Activated CD4-positive, CD25-positive, alpha-beta regulatory T cell (primary cell): ENCODE measurements around the gene PFKFB2.
A peak's percentile ranks its signal among the peaks of the same experiment; 100 is the strongest.

Experiments used
- DNase-seq, 4 experiments: peaks; one replicate each; lab custom pipeline; 2025; lab: John Stamatoyannopoulos, UW

The PFKFB2 gene

GRCh38 chr1:207052911-207053769 lies at the start of gene PFKFB2:
Gene PFKFB2, plus strand, starts transcription at chr1:207053275. Its CDS starts 1,443 bp downstream, at chr1:207054718.
- DNase-seq, result peak; percentile 80 to 87 (median 84)

- no peak for DNase-seq
Measured at GRCh38 chr1:207004931-207005830, 47.9 kb upstream of the PFKFB2 start.

- no peak for DNase-seq
Measured at GRCh38 chr1:207006083-207006482, 47.0 kb upstream of the PFKFB2 start.

- DNase-seq, result no peak
Measured at GRCh38 chr1:207006914-207007313, 46.2 kb upstream of the PFKFB2 start.

GRCh38 chr1:207007352-207008033 lies 45.6 kb upstream of the PFKFB2 start:
- DNase-seq, result no peak

GRCh38 chr1:207009182-207009850 lies 43.8 kb upstream of the PFKFB2 start:
- no peak for DNase-seq

GRCh38 chr1:207009945-207010344 lies 43.1 kb upstream of the PFKFB2 start:
- no peak for DNase-seq

GRCh38 chr1:207010726-207011125 lies 42.3 kb upstream of the PFKFB2 start:
- no peak for DNase-seq

- no peak for DNase-seq
Measured at GRCh38 chr1:207013321-207014085, 39.6 kb upstream of the PFKFB2 start.

GRCh38 chr1:207014728-207015127 lies 38.3 kb upstream of the PFKFB2 start:
- DNase-seq, result no peak

- DNase-seq, result no peak
Measured at GRCh38 chr1:207015791-207016190, 37.3 kb upstream of the PFKFB2 start.

GRCh38 chr1:207017615-207018559 lies 35.2 kb upstream of the PFKFB2 start:
- no peak for DNase-seq

- no peak for DNase-seq
Measured at GRCh38 chr1:207018707-207019106, 34.4 kb upstream of the PFKFB2 start.

- DNase-seq, result no peak
Measured at GRCh38 chr1:207019161-207019560, 33.9 kb upstream of the PFKFB2 start.

GRCh38 chr1:207019661-207020060 lies 33.4 kb upstream of the PFKFB2 start:
- DNase-seq, result no peak

GRCh38 chr1:207020065-207020708 lies 32.9 kb upstream of the PFKFB2 start:
- DNase-seq, result no peak

GRCh38 chr1:207020709-207021107 lies 32.4 kb upstream of the PFKFB2 start:
- no peak for DNase-seq

- no peak for DNase-seq
Measured at GRCh38 chr1:207021139-207021861, 31.8 kb upstream of the PFKFB2 start.
